GM10847 (cell line): ENCODE data around the gene DKKL1.

Experiments used
- POLR2A ChIP-seq: IDR thresholded peaks from 2 replicates; pipeline ENCODE4 v1.6.1; 2011; ENCODE audit not compliant: insufficient read length; ENCODE audit errors: extremely low read depth

The DKKL1 gene

GRCh38 chr19:49337267-49338022 lies 26.2 kb upstream of the DKKL1 start:
- no peak for TF ChIP-seq POLR2A

GRCh38 chr19:49338023-49338677 lies 25.5 kb upstream of the DKKL1 start:
- TF ChIP-seq POLR2A, result no peak

- TF ChIP-seq POLR2A, result no peak
Observed at GRCh38 chr19:49338691-49339300, 24.9 kb upstream of the DKKL1 start.

- TF ChIP-seq POLR2A, result no peak
Observed at GRCh38 chr19:49339301-49340068, 24.2 kb upstream of the DKKL1 start.

GRCh38 chr19:49340069-49340864 lies 23.4 kb upstream of the DKKL1 start:
- TF ChIP-seq POLR2A, result no peak

- peak; percentile 11 for TF ChIP-seq POLR2A
Observed at GRCh38 chr19:49340865-49341718, 22.6 kb upstream of the DKKL1 start.

- no peak for TF ChIP-seq POLR2A
Observed at GRCh38 chr19:49342291-49342721, 21.4 kb upstream of the DKKL1 start.

- TF ChIP-seq POLR2A, result no peak
Observed at GRCh38 chr19:49343123-49343522, 20.6 kb upstream of the DKKL1 start.

- no peak for TF ChIP-seq POLR2A
Observed at GRCh38 chr19:49344505-49345423, 18.9 kb upstream of the DKKL1 start.

GRCh38 chr19:49347191-49347590 lies 16.5 kb upstream of the DKKL1 start:
- TF ChIP-seq POLR2A, result no peak

- TF ChIP-seq POLR2A, result no peak
Observed at GRCh38 chr19:49347835-49348234, 15.8 kb upstream of the DKKL1 start.

- no peak for TF ChIP-seq POLR2A
Observed at GRCh38 chr19:49348305-49349189, 15.1 kb upstream of the DKKL1 start.
